AG04449 (cell line): ENCODE measurements around the gene NKD2.

Experiments used
- CTCF ChIA-PET: fragments of 350-600 bp; formaldehyde crosslinking; extraction: SDS; loops from one replicate; lab custom pipeline; 2021; ENCODE audit warnings: antibody characterized with exemption; lab: Yijun Ruan, JAX
- POLR2A ChIA-PET: fragments of 400-600, 350-600 bp; formaldehyde crosslinking; extraction: SDS; loops from one replicate; lab custom pipeline; 2020; ENCODE audit warnings: antibody characterized with exemption, inconsistent platforms; lab: Yijun Ruan, JAX
- DNase-seq: peaks from one replicate; pipeline ENCODE4 v3.0.0-alpha.2; 2010; ENCODE audit warnings: low read depth, low spot score
- H3K4me3 ChIP-seq: 2 replicates; pipeline ENCODE4 v1.5.1; 2011; ENCODE audit warnings: low read depth, mild to moderate bottlenecking, control low read depth, low read length
- TF ChIP-seq, protein P1 (sequence below): IDR thresholded peaks from one replicate; pipeline ENCODE4 v1.5.1; 2011; ENCODE audit warnings: mild to moderate bottlenecking, moderate library complexity, low read length, control low read depth, inconsistent platforms; ENCODE audit not compliant: insufficient read depth; ENCODE audit errors: missing control alignments

The NKD2 gene

DNA sequence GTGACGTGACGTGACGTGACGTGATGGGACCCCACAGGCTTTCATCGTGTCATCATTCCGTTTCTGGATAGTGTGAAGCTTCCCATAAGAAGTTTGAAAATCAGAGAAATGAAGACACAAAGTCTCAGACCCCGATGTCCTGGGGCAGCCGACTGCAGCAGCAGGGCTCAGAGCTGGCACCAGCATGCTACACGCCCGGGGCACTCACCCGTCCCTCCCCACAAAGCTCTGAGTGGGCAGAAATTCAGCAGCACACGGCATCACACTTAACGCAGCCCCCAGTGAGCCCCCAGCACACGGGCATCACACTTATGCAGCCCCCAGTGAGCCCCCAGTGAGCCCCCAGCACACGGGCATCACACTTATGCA lies 61.1 kb downstream of the NKD2 start:
- no peak overlapping the region for H3K4me3 ChIP-seq
- TF ChIP-seq, protein P1, sequence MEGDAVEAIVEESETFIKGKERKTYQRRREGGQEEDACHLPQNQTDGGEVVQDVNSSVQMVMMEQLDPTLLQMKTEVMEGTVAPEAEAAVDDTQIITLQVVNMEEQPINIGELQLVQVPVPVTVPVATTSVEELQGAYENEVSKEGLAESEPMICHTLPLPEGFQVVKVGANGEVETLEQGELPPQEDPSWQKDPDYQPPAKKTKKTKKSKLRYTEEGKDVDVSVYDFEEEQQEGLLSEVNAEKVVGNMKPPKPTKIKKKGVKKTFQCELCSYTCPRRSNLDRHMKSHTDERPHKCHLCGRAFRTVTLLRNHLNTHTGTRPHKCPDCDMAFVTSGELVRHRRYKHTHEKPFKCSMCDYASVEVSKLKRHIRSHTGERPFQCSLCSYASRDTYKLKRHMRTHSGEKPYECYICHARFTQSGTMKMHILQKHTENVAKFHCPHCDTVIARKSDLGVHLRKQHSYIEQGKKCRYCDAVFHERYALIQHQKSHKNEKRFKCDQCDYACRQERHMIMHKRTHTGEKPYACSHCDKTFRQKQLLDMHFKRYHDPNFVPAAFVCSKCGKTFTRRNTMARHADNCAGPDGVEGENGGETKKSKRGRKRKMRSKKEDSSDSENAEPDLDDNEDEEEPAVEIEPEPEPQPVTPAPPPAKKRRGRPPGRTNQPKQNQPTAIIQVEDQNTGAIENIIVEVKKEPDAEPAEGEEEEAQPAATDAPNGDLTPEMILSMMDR = no peak
- ChIA-PET POLR2A (no interaction called here), CTCF (no interaction called here)
- no peak for DNase-seq

DNA sequence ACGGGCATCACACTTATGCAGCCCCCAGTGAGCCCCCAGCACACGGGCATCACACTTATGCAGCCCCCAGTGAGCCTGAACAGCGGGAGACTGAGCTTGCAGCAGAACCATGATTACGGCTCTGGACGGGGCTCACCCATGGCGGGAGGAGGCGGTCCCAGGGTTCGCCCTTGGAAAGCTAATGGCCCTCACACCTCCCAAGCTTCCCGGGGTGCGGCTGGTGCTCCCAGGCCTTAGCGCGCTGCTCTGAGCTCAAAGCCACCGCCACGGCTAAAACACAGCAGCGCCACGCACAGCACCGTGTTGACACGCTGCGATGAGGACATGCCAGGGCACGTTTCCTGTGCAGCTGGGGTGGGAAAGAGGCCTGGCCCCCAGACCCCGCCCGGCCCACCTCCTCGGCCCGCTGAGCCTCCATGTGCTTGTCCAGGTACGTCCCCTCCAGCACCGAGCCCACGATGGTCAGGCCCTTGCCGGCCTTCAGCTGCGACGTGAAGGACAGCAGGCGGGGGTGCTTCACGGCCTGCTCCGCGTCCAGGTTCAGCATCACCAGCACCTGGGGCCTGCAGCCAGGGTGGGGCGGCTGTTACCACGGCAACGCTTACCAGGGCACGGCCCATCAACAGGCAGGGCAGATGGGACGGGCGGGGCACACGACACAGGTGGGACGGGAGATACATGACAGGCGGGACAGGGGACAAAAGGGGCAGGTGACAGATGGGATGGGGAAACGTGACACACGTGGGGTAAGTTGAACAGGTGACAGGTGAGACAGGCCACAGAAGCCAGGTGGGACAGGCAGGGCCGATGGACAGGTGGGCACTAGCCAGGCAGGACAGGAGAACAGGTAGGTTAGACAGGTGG lies 64.9 kb downstream of the NKD2 start:
- ChIA-PET CTCF (no interaction called here), POLR2A (no interaction called here)
- H3K4me3 ChIP-seq = no peak overlapping the region
- DNase-seq = no peak
- TF ChIP-seq, protein P1 = no peak

DNA sequence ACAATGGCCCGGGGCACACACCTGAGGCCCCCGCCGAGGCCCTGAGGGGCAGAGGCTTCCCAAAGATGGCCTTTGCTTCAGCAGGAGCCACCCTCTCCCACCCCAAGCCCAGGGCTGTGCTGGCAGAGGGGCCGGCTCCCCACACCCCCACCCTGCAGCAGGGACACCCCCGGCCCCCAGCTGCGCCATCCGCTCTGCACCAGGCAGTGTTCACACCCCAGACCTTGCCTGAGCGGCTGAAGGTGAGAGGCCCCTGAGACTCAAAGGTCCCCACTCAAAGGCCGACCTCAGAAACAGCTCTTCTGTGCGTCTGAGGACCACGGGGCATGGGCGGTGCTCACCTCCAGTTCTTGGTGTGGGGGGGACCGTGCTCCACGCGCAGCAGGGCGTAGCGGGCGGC lies 65.6 kb downstream of the NKD2 start:
- H3K4me3 ChIP-seq = no peak overlapping the region
- ChIA-PET CTCF (no interaction called here), POLR2A (no interaction called here)
- TF ChIP-seq, protein P1 = no peak
- DNase-seq = no peak

DNA sequence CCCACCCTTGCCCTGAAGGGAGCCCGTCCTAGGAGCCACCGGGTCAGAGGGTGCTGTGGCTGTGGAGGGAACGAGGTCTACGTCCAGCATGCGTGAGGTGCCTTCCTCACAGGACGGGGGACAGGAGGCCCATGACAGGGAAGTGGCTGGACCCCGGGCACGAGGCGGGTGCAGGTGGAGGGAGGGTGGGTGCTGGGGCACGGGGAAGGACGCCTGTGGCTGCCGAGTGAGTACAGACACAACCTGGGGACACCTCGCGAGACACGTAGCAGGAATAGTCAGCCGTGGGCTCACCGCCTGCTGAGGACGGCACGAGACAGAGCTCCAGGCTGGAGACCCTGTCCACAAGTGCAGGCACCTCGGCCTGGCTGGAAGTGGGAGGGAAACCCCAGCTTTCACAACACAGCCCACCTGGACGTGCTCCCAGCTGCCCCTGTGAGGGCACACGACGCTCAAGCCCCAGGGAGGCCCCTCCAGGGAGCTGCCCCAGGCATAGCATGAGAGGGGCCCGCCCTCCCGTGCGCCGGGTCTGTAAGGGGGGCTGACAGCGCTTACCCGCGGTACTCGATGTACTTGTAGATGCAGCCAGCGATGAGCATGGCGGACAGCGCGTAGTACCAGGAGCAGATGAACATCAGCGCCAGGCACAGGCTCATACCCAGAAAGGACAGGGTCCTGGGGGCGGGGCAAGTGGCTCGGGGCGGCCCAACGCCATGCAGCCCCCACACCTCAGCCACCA lies 66.4 kb downstream of the NKD2 start:
- POLR2A ChIA-PET = no interaction called here
- CTCF ChIA-PET = no interaction called here
- TF ChIP-seq, protein P1 = no peak
- no peak for DNase-seq
- no peak overlapping the region for H3K4me3 ChIP-seq

DNA sequence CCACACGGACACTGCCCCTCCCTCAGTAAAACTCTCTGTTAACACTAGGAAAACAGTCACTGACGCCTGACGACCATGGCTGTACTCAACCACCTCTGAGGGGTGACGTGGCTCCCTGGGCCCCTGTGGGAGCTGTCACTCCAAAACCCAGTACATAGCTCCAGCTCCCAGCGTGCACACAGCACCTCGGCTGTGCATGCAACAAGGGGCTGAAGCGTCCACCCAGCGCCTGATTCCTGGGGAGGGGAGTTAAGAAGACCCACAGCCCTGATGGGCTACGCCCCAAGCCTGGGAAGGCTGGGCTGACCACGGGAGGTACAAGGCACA lies 66.9 kb downstream of the NKD2 start:
- CTCF ChIA-PET = no interaction called here
- no peak overlapping the region for H3K4me3 ChIP-seq
- DNase-seq = no peak
- POLR2A ChIA-PET = no interaction called here
- TF ChIP-seq, protein P1 = no peak

DNA sequence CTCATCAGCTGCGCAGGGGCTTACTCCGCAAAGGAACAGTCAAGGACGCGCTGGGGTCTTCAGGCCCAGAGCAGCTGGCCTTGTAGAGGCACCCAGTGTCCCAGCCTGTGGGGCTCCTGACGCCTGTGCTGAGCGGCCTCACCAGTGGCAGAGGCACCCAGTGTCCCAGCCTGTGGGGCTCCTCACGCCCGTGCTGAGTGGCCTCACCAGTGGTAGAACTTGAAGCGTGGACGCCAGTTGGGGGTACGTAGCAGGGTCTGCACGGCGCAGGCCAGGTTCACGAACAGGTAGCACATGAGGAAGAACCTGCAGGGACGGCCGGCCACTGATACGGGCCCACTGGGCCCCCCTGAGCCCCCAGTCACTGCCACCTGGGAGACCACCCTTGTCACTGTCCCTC lies 67.3 kb downstream of the NKD2 start:
- POLR2A ChIA-PET = no interaction called here
- DNase-seq = no peak
- TF ChIP-seq, protein P1 = no peak
- CTCF ChIA-PET = no interaction called here
- no peak overlapping the region for H3K4me3 ChIP-seq
